Naive thymus-derived CD8-positive, alpha-beta T cell (primary cell): ENCODE results near the gene TIPARP. TPM values are rescaled to one million over a fixed set of nuclear protein-coding genes. Genes with fewer than 3 reads are reported as not detected.

ENCODE experiments used
- ATAC-seq, 2 donors: fragments of 150-1000 bp; cut with Tn5 transposase in 1 of 2; sonication (Bioruptor Pico), chemical (Tn5 transposase) in 1 of 2; 1 replicate in 1 of 2; 2 replicates in 1 of 2; pipeline ENCODE4 v1.10.0; 2021; ENCODE audit warnings: mild to moderate bottlenecking in 2 of 2, moderate library complexity in 2 of 2
- POLR2A ChIA-PET: fragments of 350-600 bp; sonication (Branson Sonifier 250); formaldehyde crosslinking; loops from one replicate; lab custom pipeline; 2021; ENCODE audit warnings: antibody characterized with exemption; lab: Charles Lee
- DNase-seq, 10 donors: peaks; one replicate each; pipeline versions ENCODE4 v3.0.0 to v3.0.0-alpha.2; 2020 to 2022
- H3K27ac Mint-ChIP-seq, 10 donors: one replicate each; pipeline ENCODE4 v1.8.0; 2020 to 2022; ENCODE audit warnings: mild to moderate bottlenecking in 10 of 10, mixed read lengths in 10 of 10, moderate library complexity in 4 of 10, inconsistent platforms in 1 of 10
- H3K27me3 Mint-ChIP-seq, 5 donors: one replicate each; pipeline ENCODE4 v1.8.0; 2021 to 2022; ENCODE audit warnings: mixed read lengths in 5 of 5
- H3K36me3 Mint-ChIP-seq, 3 donors: one replicate each; pipeline ENCODE4 v1.8.0; 2020 to 2022; ENCODE audit warnings: mixed read lengths in 3 of 3, mild to moderate bottlenecking in 2 of 3, inconsistent platforms in 1 of 3
- H3K4me1 Mint-ChIP-seq, 4 donors: one replicate each; pipeline ENCODE4 v1.8.0; 2021 to 2022; ENCODE audit warnings: mixed read lengths in 4 of 4
- H3K4me3 Mint-ChIP-seq, 10 donors: one replicate each; pipeline ENCODE4 v1.8.0; 2020 to 2022; ENCODE audit warnings: mild to moderate bottlenecking in 10 of 10, mixed read lengths in 10 of 10, moderate library complexity in 6 of 10, inconsistent platforms in 1 of 10
- H3K9me3 Mint-ChIP-seq, 9 donors: one replicate each; pipeline ENCODE4 v1.8.0; 2020 to 2022; ENCODE audit warnings: mixed read lengths in 9 of 9, mild to moderate bottlenecking in 3 of 9, inconsistent platforms in 1 of 9, moderate library complexity in 1 of 9
- polyA plus RNA-seq, 3 donors: library from polyadenylated mRNA; unstranded; fragments of 300-500 nt; fragmentation: Illumina TruSeq; gene quantifications; one replicate each; pipeline ENCODE4 v1.2.3, GENCODE V29; 2021
- total RNA-seq, 8 experiments: library from RNA in 2 of 8; stranded (reverse) in 2 of 8; gene quantifications; one replicate each; pipeline ENCODE4 v1.2.3 and lab custom pipeline; 2021 to 2026

The TIPARP gene
- total and polyA plus RNA-seq, 5 experiments from 2014 or later: 4.2 to 62.0 (median 20.9) TPM

DNA sequence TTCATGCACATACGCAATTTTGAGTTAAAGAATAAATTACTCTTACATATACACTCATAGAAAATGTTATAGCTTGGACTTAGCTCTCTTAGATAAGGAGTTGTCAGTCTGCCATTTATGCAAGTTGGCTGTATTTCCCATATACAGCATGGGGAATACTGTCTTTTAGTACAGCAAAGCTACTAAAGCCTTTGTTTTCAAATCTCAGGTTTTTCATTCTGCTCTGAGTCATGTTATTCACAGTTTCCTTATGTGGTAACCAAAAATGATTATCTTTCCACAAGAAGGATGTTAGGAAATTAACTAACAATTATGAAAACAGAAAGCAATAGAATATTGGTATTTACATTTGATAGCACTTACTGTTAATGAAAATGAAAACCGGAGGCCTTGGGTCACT is 4.3 kb upstream of the TIPARP start:
- Mint-ChIP-seq H3K36me3 (no peaks in the 10 kb centered on the region), H3K4me1 (peaks cover 8 to 48% (median 14%) of the 10 kb centered on the region in 4 donors), H3K27me3 (no peaks in the 10 kb centered on the region), H3K9me3 (no peaks in the 10 kb centered on the region), H3K4me3 (no peak overlapping the region), H3K27ac (no peak overlapping the region)
- DNase-seq (no peak), ATAC-seq (no peak)
- POLR2A ChIA-PET: no interaction called here

DNA sequence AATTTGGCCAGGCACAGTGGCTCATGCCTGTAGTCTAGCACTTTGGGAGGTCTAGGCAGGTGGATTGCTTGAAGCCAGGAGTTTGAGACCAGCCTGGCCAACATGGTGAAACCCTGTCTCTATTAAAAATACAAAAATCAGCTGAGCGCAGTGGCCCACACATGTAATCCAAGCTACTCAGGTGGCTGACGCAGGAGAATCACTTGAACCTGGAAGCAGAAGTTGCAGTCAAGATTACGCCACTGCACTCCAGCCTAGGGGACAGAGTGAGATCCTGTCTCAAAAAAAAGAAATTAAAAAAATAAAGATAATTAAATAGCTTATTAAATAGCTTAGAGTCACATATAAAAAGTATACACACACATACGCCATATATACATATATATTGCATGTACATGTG is 3.7 kb upstream of the TIPARP start:
- no peaks in the 10 kb centered on the region for H3K36me3 Mint-ChIP-seq
- DNase-seq (no peak), ATAC-seq (no peak)
- H3K9me3 Mint-ChIP-seq: no peaks in the 10 kb centered on the region
- POLR2A ChIA-PET: interaction anchor here (0.6 to 1.4 kb wide), 2 partner anchors 490 to 746 kb away, joined by 3 to 4 read pairs; no protein-coding TSS in a partner anchor
- no peak overlapping the region for H3K4me3 Mint-ChIP-seq
- H3K27ac Mint-ChIP-seq: no peak overlapping the region
- H3K27me3 Mint-ChIP-seq: no peaks in the 10 kb centered on the region
- H3K4me1 Mint-ChIP-seq: peaks cover 7 to 43% (median 11%) of the 10 kb centered on the region in 4 donors

DNA sequence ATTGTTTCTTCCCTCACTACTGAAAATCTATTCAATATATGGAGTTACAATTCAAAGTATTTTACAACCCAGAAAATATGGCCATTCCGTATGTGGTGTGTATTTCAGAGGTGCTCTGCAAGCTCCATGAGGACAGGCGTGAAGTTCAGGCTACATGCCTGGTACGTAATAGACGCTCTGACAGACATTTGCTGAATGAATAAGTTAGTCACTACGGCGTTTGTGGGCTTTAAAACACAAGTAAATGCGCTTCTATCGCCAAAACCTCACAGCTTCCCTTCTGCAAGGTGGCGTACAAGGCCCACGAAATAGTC is 701 bp upstream of the TIPARP start:
- Mint-ChIP-seq H3K9me3 (no peaks in the 10 kb centered on the region), H3K27me3 (no peaks in the 10 kb centered on the region), H3K36me3 (peaks cover 0 to 13% (median 13%) of the 10 kb centered on the region in 3 donors), H3K4me3 (peak overlapping the region; percentile 89 to 99 (median 97)), H3K4me1 (peaks cover 22 to 46% (median 39%) of the 10 kb centered on the region in 4 donors), H3K27ac (peak overlapping the region; percentile 92 to 99 (median 99))
- ATAC-seq (no peak), DNase-seq (no peak)
- POLR2A ChIA-PET: interaction anchor here (0.7 to 4.7 kb wide), 15 partner anchors 9 to 501 kb away, joined by 3 to 47 read pairs (median 5); partner anchors contain the start of genes CCNL1 and SSR3

DNA sequence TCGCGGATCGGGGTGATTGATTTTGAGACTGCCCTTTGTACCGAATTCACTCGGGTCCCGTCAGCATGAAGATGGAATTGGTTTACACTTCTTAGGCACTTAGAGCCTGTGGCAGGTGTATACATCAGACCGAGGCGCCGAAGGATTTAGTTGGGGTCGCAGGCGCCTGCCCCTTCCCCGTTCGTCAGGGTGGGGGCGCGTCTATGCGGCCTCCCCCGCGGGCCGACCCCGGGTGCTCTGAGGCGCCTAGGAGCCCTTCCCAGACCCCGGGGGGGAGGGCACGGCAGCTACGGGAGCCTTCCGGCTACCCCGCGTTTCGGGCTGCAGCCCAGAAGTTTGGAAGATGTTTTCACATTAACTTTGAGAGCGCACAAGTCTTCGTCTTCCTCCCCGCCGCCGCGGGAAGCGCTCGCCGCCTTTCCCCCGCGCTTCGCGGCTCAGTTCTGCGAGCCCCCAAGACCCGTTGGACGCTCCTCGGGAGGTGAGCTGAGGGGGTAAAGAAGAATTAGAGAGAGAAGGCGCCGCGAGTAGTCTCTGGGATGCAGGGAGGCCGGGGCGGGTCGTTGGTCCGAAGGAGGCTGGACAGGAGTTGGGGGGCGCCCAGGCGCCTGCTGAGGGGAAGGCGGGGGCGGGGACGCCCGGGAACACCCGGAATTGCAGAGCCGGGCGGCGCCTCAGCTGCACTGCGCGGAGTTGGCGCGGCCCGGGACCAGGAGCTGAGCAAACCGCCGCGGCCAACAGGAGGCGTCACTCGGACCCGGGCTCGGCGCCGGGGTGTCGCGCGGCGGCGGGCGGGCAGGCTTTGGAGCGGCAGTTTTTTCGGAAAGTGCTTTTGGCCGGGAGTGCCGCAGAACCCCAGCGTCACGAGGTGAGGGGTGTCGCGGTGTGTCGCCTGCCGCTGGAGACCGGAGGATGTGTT is 780 bp downstream of the TIPARP start:
- Mint-ChIP-seq H3K9me3 (no peaks in the 10 kb centered on the region), H3K4me3 (peak overlapping the region; percentile 89 to 99 (median 97)), H3K27me3 (no peaks in the 10 kb centered on the region), H3K27ac (peak overlapping the region; percentile 64 to 99 (median 92)), H3K36me3 (peaks cover 0 to 23% (median 14%) of the 10 kb centered on the region in 3 donors), H3K4me1 (peaks cover 22 to 55% (median 46%) of the 10 kb centered on the region in 4 donors)
- POLR2A ChIA-PET: interaction anchor here (0.6 to 4.7 kb wide), 18 partner anchors 8 to 500 kb away, joined by 3 to 47 read pairs (median 6); partner anchors contain the start of genes CCNL1 and SSR3
- ATAC-seq (peak; percentile 29 to 34), DNase-seq (peak; percentile 13 to 72 (median 38))

DNA sequence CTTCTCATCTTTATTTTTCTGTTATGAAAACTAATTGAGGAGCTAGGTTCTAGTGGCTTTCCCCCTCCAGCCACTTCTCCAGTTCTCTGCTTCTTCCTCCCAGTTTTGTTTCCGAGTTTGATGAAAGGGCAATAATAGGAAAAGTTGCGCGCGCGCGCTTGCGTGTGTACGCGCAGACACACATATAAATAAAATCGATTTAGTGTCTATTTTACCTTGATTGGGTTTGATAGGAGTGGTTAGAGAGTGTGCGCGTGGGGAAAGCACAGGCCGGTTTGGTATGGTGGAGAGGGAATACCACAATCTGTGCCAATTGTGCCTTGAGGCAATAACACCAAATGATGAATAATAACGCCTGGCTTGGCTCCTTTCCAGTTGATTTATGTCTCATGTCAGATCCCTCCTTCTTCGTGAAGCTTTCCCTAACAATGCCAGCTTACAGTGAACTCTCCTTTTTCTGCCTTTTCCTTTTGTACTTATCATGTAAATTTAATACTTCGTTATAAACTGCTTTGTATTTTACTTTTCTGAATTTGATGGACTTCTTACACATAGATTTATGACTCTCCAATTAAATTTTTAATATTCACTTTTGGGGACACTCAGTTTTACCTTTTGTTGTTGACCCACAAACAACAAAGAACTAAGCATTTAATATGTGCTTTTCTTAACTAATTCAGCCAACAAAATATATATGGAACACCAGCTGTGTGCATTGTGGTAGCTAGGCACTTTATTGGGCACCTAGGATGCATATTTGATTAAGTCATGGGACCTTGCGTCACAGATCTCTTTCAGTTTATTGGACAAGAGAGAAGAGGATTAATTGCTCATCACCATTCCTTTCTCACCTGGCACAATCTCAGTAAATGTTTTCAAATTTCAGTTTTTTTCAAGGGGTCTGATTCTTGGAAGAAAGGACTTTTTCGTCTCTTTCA is 1.7 kb downstream of the TIPARP start:
- peak in 5 of 10 donors; percentile 6 to 32 (median 18) for DNase-seq

DNA sequence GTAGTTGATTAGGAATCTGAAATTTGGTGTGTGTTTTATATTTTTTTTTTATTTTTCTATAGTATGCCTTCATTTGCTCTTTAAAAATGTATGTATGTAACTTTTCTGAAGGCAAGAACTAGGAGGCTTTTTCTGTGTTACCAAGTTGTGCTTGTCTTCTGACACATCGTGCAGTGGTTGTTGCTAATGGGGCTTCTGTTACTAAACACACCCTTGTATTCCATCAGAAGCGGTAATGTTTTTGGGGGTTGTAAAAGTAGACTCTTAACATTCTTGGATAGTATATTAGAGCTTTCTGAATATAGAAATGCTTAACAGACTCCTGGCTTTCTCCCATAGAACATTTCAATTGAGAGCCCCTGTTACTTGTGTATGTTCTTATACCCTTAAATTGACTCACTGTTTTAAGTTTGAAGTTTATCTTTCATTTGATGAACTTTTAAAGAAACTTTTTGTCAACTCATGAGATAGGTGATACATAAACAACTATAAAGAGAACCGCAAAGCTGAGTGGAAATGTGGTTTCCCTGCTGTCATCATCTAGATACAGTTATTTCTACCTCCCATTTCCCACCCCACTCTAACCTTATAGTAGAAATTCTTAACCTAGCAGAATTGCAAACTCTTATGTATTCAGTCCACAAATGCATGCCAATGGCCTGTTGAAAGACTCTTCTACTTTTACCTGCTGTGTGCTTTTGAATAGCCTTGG is 2.5 kb downstream of the TIPARP start:
- H3K27ac Mint-ChIP-seq: peak overlapping the region in 8 of 10 donors; percentile 41 to 89 (median 72)
- DNase-seq: peak in 7 of 10 donors; percentile 2 to 80 (median 53)
- H3K4me3 Mint-ChIP-seq: peak overlapping the region; percentile 81 to 99 (median 96)
- H3K36me3 Mint-ChIP-seq: peaks cover 0 to 38% (median 14%) of the 10 kb centered on the region in 3 donors
- peak; percentile 13 to 28 for ATAC-seq
- POLR2A ChIA-PET: interaction anchor here (0.9 to 3.0 kb wide), 5 partner anchors 122 to 483 kb away, joined by 3 to 16 read pairs (median 4); partner anchors contain the start of genes CCNL1 and SSR3
- H3K4me1 Mint-ChIP-seq: peaks cover 33 to 73% (median 64%) of the 10 kb centered on the region in 4 donors
- H3K27me3 Mint-ChIP-seq: no peaks in the 10 kb centered on the region
- H3K9me3 Mint-ChIP-seq: no peaks in the 10 kb centered on the region

More for the DNA sequence above, 1.7 kb downstream of the TIPARP start:
- Mint-ChIP-seq H3K9me3 (no peaks in the 10 kb centered on the region), H3K36me3 (peaks cover 0 to 32% (median 14%) of the 10 kb centered on the region in 3 donors), H3K4me1 (peaks cover 28 to 65% (median 56%) of the 10 kb centered on the region in 4 donors), H3K27me3 (no peaks in the 10 kb centered on the region), H3K27ac (peak overlapping the region; percentile 54 to 89 (median 80)), H3K4me3 (peak overlapping the region; percentile 89 to 99 (median 96))
- no peak for ATAC-seq
- POLR2A ChIA-PET: interaction anchor here (0.7 to 4.7 kb wide), 9 partner anchors 25 to 499 kb away, joined by 3 to 47 read pairs (median 16); partner anchors contain the start of genes CCNL1 and SSR3

DNA sequence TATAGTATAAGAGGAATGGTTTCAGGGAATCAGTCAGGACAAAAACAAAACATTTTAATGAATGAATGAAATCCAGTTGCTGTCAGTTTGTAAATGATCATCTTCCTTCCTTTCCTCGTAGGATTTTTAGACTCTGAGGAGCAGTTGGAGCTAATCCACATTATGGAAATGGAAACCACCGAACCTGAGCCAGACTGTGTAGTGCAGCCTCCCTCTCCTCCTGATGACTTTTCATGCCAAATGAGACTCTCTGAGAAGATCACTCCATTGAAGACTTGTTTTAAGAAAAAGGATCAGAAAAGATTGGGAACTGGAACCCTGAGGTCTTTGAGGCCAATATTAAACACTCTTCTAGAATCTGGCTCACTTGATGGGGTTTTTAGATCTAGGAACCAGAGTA is 3.1 kb downstream of the TIPARP start:
- Mint-ChIP-seq H3K9me3 (no peaks in the 10 kb centered on the region), H3K4me3 (peak overlapping the region in 8 of 10 donors; percentile 22 to 98 (median 92)), H3K27me3 (no peaks in the 10 kb centered on the region), H3K27ac (peak overlapping the region in 6 of 10 donors; percentile 4 to 84 (median 48)), H3K36me3 (peaks cover 0 to 40% (median 14%) of the 10 kb centered on the region in 3 donors), H3K4me1 (peaks cover 35 to 79% (median 69%) of the 10 kb centered on the region in 4 donors)
- ATAC-seq: no peak
- POLR2A ChIA-PET: interaction anchor here (0.9 to 3.0 kb wide), 4 partner anchors 123 to 482 kb away, joined by 3 to 16 read pairs (median 7); partner anchors contain the start of genes CCNL1 and SSR3
- DNase-seq: no peak

DNA sequence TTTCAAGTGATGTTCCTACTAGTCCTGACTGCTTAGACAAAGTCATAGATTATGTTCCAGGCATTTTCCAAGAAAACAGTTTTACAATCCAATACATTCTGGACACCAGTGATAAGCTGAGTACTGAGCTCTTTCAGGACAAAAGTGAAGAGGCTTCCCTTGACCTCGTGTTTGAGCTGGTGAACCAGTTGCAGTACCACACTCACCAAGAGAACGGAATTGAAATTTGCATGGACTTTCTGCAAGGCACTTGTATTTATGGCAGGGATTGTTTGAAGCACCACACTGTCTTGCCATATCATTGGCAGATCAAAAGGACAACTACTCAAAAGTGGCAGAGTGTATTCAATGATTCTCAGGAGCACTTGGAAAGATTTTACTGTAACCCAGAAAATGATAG is 3.8 kb downstream of the TIPARP start:
- no peak for DNase-seq
- peak overlapping the region in 4 of 10 donors; percentile 3 to 45 (median 38) for H3K27ac Mint-ChIP-seq

DNA sequence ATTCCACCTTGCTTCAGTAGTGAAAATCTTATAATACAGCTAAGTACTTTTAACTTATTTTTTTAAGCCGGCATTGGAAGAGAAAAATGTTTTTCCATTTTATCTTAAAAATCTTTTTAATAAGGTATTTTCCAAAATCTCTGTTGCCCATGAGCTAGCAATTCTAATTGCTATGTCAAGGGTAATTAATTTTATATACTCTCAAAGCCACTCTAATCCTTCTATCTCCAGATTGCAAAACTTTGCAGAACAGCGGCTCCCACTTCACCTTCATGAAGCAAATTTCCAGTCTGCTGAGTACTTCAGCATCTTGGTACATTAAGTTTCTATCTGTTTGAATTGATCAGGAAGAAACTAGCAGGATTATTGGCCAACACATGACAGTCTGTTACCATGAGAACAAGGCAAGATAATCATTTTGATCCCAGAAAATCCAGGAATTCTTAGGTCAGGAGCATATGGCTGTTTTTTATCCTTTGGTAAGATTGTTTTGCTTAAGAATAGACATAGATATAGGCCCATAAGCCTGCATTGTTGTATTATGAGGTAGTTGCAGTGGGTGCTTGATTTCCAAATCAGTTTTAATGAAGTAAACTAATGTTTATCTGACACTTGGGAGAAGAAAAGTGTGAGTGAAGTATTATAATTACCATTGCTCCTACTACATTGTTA is 6.0 kb downstream of the TIPARP start:
- H3K27me3 Mint-ChIP-seq: no peaks in the 10 kb centered on the region
- no peaks in the 10 kb centered on the region for H3K9me3 Mint-ChIP-seq
- peaks cover 33 to 92% (median 74%) of the 10 kb centered on the region in 4 donors for H3K4me1 Mint-ChIP-seq
- H3K4me3 Mint-ChIP-seq: peak overlapping the region in 7 of 10 donors; percentile 33 to 63 (median 58)
- ATAC-seq (no peak), DNase-seq (no peak)
- peak overlapping the region in 1 of 10 donors; percentile 6 for H3K27ac Mint-ChIP-seq
- H3K36me3 Mint-ChIP-seq: peaks cover 0 to 40% (median 14%) of the 10 kb centered on the region in 3 donors
- POLR2A ChIA-PET: interaction anchor here (1.5 kb wide), 1 partner anchor 137 kb away, joined by 3 read pairs; no protein-coding TSS in a partner anchor

More for the DNA sequence above, 3.8 kb downstream of the TIPARP start:
- ATAC-seq: no peak
- Mint-ChIP-seq H3K27me3 (no peaks in the 10 kb centered on the region), H3K4me3 (peak overlapping the region in 9 of 10 donors; percentile 8 to 98 (median 90)), H3K4me1 (peaks cover 35 to 79% (median 72%) of the 10 kb centered on the region in 4 donors), H3K36me3 (peaks cover 0 to 40% (median 14%) of the 10 kb centered on the region in 3 donors), H3K9me3 (no peaks in the 10 kb centered on the region)
- POLR2A ChIA-PET: interaction anchor here (2.5 kb wide), 1 partner anchor 482 kb away, joined by 10 read pairs; the partner anchor contains the start of gene CCNL1

DNA sequence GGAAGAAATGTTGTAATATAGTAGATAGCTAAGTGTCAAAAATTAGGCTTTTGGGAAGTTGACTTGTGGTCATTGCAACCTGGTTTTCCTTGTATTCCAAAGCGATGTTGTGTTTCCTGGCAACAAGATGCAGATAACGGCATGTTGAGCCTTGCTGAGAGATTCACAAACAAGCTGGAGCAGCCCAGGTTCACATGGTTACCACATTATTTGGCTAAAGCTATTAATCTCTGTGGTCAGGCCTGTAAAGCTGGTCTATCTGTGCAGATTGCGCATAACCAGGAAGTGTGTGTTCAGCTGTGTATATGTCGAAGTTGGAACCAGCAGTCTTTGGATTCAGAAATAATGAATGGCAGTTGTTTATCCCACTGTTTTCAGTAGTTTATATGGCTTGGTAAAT is 6.6 kb downstream of the TIPARP start:
- peaks cover 32 to 95% (median 76%) of the 10 kb centered on the region in 4 donors for H3K4me1 Mint-ChIP-seq
- peak overlapping the region in 9 of 10 donors; percentile 33 to 63 (median 50) for H3K4me3 Mint-ChIP-seq
- DNase-seq (no peak), ATAC-seq (no peak)
- H3K9me3 Mint-ChIP-seq: no peaks in the 10 kb centered on the region
- POLR2A ChIA-PET: interaction anchor here (1.5 kb wide), 1 partner anchor 136 kb away, joined by 3 read pairs; no protein-coding TSS in a partner anchor
- H3K27me3 Mint-ChIP-seq: no peaks in the 10 kb centered on the region
- peak overlapping the region in 1 of 10 donors; percentile 6 for H3K27ac Mint-ChIP-seq
- peaks cover 0 to 40% (median 14%) of the 10 kb centered on the region in 3 donors for H3K36me3 Mint-ChIP-seq
